ENCODE data around the gene S100P.

- TF ChIP-seq CTCF (IDR thresholded peaks at IDR 0.05) = no peak
- TF ChIP-seq EP300 (IDR thresholded peaks at IDR 0.05) = no peak
Observed at GRCh38 chr4:6665320-6665654, 28.4 kb upstream of the S100P start.

Data from gastroesophageal sphincter (tissue), 3 donors.